ENCODE data around the gene MZT2B.
"Not testable (repeated sequence)": the region's sequence is repeated elsewhere in the genome, so short reads cannot be mapped to it uniquely, and the experiment has no call there.

Gene MZT2B

GRCh38 chr2:130181880-130182682, at the start of gene MZT2B:
Gene MZT2B (plus strand): TSS chr2:130182262. CDS start chr2:130182283, 21 bp downstream.
- peak; percentile 81 for DNase-seq

- no peak for DNase-seq
Measured at GRCh38 chr2:130135692-130136541, 46.1 kb upstream of the MZT2B start.

DNA sequence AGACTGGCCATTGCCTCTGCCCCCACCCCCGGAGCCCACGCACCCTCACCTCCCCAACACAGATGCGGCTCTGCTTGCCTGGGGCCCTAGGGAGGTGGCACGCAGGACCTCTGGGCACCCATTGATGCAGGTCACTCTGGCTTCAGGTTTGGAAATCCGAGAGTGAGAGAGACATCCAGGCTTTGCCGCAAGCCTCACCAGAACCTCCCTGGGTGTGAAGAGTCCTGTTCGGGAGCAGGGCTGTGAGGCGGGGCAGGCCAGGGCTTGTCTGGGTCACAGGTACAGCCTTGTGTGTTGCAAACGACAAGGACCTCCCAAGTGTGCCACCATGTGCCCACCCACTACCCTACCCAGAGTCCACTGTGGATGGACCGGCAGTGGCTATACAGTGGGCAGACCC, 45.5 kb upstream of the MZT2B start:
- not testable (repeated sequence) for DNase-seq

DNA sequence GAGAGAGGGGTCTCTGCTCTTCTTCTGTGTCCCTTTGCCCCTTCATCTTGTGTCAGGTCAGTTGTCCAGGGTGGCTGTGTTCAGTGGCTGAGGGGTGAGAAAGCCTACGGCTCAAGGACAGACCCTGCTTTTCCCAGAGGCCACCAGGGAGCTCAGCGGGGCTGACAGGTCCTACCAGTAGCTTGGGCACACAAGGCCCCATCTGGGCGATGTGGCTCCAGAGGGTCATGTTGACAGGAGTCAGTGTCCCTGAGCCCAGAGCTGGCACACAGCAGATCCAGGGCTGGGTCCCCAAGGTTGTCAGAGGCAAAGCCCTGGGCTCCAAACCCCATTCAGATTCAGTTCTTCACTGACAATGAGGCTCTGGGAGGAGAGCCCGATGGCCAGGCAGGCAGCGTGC, 44.9 kb upstream of the MZT2B start:
- DNase-seq = not testable (repeated sequence)

- not testable (repeated sequence) for DNase-seq
Measured at GRCh38 chr2:130138326-130138725, 43.7 kb upstream of the MZT2B start.

- DNase-seq = not testable (repeated sequence)
Measured at GRCh38 chr2:130138841-130139251, 43.2 kb upstream of the MZT2B start.

DNA sequence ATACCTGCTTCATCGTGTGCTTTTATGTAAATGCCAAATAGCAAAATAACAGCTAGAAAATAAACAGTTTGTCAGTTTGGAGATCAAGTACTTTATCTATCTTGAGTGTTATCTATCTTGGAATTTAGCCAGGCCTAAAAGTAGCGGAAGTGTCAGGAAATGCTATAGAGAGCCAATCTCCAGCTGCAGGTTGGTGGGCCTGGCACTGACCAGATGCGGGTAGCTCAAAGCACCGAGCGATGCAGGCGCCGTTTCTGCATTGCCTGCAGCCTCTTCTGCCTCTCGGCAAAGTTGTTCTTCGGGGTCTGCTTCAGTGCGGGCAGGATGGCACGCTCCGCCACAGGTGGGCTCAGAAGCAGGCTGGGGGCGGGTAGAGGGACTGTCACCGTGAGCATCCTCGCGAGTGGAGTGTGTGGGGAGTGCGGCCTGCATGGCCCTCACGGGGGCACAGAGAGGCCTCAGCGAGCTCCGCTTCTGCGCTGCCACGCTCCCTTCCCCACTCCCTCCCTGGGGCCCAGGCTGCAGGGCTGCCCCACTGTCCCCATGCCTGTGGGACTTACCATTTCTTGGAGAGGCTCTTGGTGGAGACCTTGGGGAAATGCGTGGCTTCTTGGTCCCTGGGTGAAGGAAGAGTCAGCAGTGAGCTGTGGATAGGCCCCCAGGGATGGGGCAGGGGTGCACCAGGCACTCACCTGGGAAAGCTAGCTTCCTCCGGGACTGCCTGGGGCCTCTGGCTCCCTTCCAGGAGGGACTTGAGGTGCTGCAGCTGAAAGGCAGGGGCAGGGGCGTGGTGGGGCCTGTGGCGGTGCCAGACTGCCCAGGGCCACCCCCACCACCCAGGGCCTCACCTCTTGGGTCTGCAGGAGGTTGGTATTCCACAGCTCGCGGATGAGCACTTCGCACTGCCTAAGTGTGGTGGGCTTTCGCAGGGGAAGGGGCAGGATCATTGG, 42.5 kb upstream of the MZT2B start:
- not testable (repeated sequence) for DNase-seq

DNA sequence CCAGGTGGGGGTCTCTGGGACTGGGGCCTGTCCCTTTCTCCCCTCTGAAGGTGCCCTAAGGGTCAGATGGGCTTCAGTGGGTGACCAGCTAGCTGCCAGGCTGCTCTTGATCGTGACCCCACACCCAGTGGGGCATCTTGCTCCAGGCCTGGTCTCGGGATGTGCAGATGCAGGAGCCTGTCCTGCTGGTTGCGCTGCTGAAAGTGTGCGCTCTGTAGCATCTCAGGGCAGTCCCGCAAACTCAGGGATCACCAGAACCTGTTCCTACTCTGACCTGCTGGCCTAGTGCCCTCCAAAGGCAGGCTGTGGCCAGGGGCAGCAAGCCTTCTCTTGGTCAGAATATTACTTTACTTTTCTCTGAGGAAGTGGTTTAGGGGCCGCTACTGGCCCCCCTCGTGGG, 41.5 kb upstream of the MZT2B start:
- not testable (repeated sequence) for DNase-seq

DNA sequence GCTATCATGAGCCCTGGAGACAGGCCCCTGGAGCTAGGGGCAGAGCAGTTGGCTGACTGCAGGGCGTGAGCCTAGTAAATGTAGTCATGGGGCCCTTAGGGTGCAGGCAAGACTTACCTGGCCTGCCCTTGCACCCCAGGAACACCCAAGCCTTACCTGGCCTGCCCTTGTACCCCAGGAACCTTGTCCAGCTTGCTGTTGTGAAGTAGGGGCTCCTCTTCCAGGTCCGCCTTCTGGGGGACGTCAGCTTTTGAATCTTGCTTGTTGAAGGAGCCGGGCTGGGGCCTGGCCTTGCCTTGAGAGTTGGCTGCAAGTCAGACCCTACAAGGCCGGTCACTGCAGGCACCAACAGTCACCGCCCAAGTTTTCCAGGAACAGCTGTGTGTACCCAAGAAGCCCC, 41.1 kb upstream of the MZT2B start:
- DNase-seq = not testable (repeated sequence)

GRCh38 chr2:130141645-130142370, 40.3 kb upstream of the MZT2B start:
- DNase-seq = not testable (repeated sequence)

- not testable (repeated sequence) for DNase-seq
Measured at GRCh38 chr2:130142396-130143265, 39.4 kb upstream of the MZT2B start.

DNA sequence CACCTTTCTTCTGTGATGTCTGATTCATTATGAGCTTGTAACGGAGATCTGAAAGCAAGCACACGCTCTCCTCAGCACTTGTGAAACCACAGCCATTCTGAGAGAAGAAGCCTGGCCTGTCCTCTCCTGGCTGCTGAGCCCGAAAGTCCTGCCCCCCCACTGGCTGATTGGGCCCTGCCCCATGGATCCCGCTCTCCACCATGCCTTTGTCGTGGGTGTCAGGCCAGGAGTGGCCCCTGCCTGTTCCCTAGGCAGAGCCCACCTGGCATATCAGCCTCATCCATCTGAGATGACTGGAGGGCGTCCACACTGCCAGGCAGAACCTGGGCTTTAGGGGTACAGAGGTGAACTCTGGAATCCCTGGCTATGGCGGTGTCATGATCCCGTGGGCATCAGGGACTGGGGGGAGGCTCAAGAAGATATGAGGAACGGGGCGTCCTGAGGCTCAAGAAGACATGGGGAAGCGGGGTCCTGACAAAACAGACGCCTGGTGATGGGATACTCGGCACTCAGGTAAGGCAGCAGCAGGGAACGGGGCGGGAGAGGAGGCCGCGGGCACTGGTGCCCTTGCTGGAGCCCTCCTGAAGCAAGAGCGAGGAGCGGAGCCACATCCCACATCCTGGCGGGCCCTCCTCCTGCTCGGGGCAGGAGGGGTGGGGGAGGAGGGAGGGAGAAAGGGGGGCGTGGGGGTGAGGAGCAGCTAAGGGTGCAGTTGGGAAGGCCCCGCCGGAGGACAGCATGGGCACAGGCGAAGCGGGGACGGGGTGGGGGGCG, 38.6 kb upstream of the MZT2B start:
- DNase-seq = not testable (repeated sequence)

- DNase-seq = peak; percentile 25
Measured at GRCh38 chr2:130145006-130145414, 37.1 kb upstream of the MZT2B start, which contains the start of gene CCDC74B. Gene CCDC74B (minus strand): TSS chr2:130145112. CDS start chr2:130144996, 116 bp downstream.

GRCh38 chr2:130148515-130148914, 33.5 kb upstream of the MZT2B start:
- DNase-seq = not testable (repeated sequence)

- DNase-seq = no peak
Measured at GRCh38 chr2:130150181-130151144, 31.6 kb upstream of the MZT2B start.

GRCh38 chr2:130151145-130151512, 30.9 kb upstream of the MZT2B start:
- not testable (repeated sequence) for DNase-seq

DNA sequence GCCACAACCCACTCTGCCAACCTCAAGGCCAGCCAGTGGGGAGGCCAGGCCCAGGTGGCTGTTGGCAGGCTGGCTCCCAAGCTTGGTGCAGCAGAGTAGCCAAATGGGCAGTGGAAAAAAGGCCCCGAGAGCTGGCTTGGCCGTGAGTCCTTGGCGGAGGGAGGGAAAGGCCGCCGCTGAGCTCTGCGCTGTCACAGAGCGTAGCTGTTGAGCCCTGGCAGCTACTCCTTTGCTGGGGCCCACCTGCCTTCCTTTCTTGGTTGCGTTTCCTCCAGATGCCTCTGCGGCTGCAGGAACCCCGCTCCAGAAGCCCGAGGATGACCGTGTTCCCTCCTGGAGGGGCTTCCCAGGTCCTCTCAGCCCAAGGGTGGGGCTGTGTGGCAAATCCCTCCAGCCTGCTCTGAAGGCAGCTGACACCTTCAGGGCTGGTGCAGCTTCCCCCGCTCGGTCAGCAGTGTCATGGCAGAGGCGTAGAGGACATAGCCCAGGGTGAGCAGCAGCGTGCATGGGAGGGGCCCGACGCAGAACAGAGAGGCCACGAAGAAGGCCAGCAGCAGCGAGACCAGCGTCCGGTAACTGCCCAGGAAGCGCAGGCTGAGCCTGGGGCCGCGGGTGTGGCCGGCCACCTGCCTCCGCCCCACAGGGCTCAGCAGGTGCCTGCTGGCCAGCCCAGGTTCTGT, 29.8 kb upstream of the MZT2B start:
- DNase-seq = not testable (repeated sequence)

All from HCEC 1CT (cell line).